ENCODE measurements around the gene RABGEF1.

- no peak for TF ChIP-seq PATZ1 (CRISPR knock-in tag; IDR thresholded peaks at IDR 0.05; ENCODE audit: borderline replicate concordance)
- TF ChIP-seq ESRRG (CRISPR knock-in tag; IDR thresholded peaks at IDR 0.05), result no peak
- no peak for TF ChIP-seq ZNF8 (CRISPR knock-in tag; IDR thresholded peaks at IDR 0.05)
- TF ChIP-seq CREB5 (CRISPR knock-in tag; IDR thresholded peaks at IDR 0.05; ENCODE audit: low read depth), result no peak
- no peak for TF ChIP-seq TOX (CRISPR knock-in tag; IDR thresholded peaks at IDR 0.05; ENCODE audit: borderline replicate concordance)
- no peak for TF ChIP-seq POU6F1 (CRISPR knock-in tag; IDR thresholded peaks at IDR 0.05; ENCODE audit: borderline replicate concordance, low read depth)
- TF ChIP-seq ZFP30 (CRISPR knock-in tag; IDR thresholded peaks at IDR 0.05), result no peak
These were observed 606 bp upstream of the RABGEF1 start for GRCh38 chr7:66739953-66740301.
